Cardiac muscle cell (in vitro differentiated cells and primary cell): ENCODE data around the gene BMP2K. TPM values are rescaled to one million over a fixed set of nuclear protein-coding genes. Genes with fewer than 3 reads are reported as not detected.

Experiments used
- DNase-seq, 2 donors: peaks; one replicate each; pipeline versions ENCODE4 v3.0.0 to v3.0.0-alpha.2; 2010 to 2017; ENCODE audit warnings: low read depth in 1 of 2, low spot score in 1 of 2
- H3K27ac ChIP-seq: fragments of 200-600 bp; sonication (generic); 2 replicates; pipeline ENCODE4 v1.5.1; 2016
- H3K27me3 ChIP-seq: fragments of 200-600 bp; sonication (generic); 2 replicates; pipeline ENCODE4 v1.6.0; 2016; ENCODE audit warnings: control low read depth
- H3K36me3 ChIP-seq: fragments of 200-600 bp; sonication (generic); 2 replicates; pipeline ENCODE4 v1.5.1; 2016; ENCODE audit warnings: control low read depth
- H3K4me1 ChIP-seq: fragments of 200-600 bp; sonication (generic); 2 replicates; pipeline ENCODE4 v1.8.1; 2017; ENCODE audit warnings: low read depth, mild to moderate bottlenecking, mixed run types
- H3K4me3 ChIP-seq: fragments of 200-600 bp; sonication (generic); 2 replicates; pipeline ENCODE4 v1.5.1; 2016; ENCODE audit warnings: mild to moderate bottlenecking
- H3K9me3 ChIP-seq: fragments of 200-600 bp; sonication (generic); 2 replicates; pipeline ENCODE4 v1.5.1; 2017; ENCODE audit warnings: low read depth, mild to moderate bottlenecking, control low read depth
- CTCF ChIP-seq: IDR thresholded peaks from 2 replicates; pipeline ENCODE4 v1.5.1; 2012; ENCODE audit warnings: low read depth, mild to moderate bottlenecking, low read length
- polyA plus RNA-seq: library from polyadenylated mRNA; unstranded; fragments of >200 nt; fragmentation: Nextera tagmentation; extraction: Ambion mirVana; gene quantifications from 2 replicates; pipeline ENCODE4 v1.2.1, GENCODE V29; 2016
- total RNA-seq: library from RNA; depleted of rRNA; stranded (reverse); fragments of >200 nt; gene quantifications from 2 replicates; pipeline ENCODE4 v1.2.3, GENCODE V29; 2016

Gene BMP2K
- total and polyA plus RNA-seq, 2 experiments from 2014 or later, result 5.4 to 14.6 TPM

DNA sequence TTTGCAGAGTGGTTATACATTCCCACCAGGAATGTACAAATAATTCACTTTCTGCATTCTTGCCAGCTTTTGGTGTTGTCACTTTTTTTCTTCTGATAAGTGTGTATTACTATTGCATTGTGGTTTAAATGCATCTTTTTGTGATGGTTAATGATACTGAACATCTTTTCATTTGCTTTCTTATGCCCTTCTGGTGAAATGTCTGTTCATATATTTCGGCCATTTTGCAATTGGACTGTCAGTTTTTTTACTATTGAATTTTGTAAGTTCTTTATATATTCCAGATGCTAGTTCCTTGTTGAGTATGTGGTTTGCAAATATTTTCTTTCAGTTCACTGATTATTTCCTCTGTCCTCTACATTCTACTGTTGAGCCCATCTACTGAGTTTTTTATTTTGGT is 19.4 kb upstream of the BMP2K start:
- peak in 1 of 2 donors; percentile 54 for DNase-seq
- Histone ChIP-seq H3K4me1 (no peaks in the 10 kb centered on the region), H3K36me3 (no peaks in the 10 kb centered on the region), H3K27me3 (no peaks in the 10 kb centered on the region), H3K27ac (no peak overlapping the region), H3K4me3 (no peak overlapping the region), H3K9me3 (no peaks in the 10 kb centered on the region)
- TF ChIP-seq CTCF, result no peak

- TF ChIP-seq CTCF, result no peak
- Histone ChIP-seq H3K4me1 (no peaks in the 10 kb centered on the region), H3K9me3 (no peaks in the 10 kb centered on the region), H3K36me3 (no peaks in the 10 kb centered on the region), H3K27me3 (peaks cover 2% of the 10 kb centered on the region), H3K27ac (no peak overlapping the region), H3K4me3 (no peak overlapping the region)
- DNase-seq, result no peak
These were observed 18.6 kb upstream of the BMP2K start for GRCh38 chr4:78757574-78757973.

GRCh38 chr4:78758085-78758484 is 18.1 kb upstream of the BMP2K start:
- TF ChIP-seq CTCF, result no peak

GRCh38 chr4:78762529-78762928 is 13.6 kb upstream of the BMP2K start:
- Histone ChIP-seq H3K27me3 (peaks cover 3% of the 10 kb centered on the region), H3K27ac (no peak overlapping the region), H3K4me3 (no peak overlapping the region), H3K36me3 (no peaks in the 10 kb centered on the region), H3K9me3 (no peaks in the 10 kb centered on the region), H3K4me1 (peaks cover 16% of the 10 kb centered on the region)
- DNase-seq, result no peak
- TF ChIP-seq CTCF, result no peak

More at GRCh38 chr4:78758085-78758484, 18.1 kb upstream of the BMP2K start:
- Histone ChIP-seq H3K4me3 (no peak overlapping the region), H3K36me3 (no peaks in the 10 kb centered on the region), H3K27ac (no peak overlapping the region), H3K9me3 (no peaks in the 10 kb centered on the region), H3K4me1 (no peaks in the 10 kb centered on the region), H3K27me3 (peaks cover 3% of the 10 kb centered on the region)
- DNase-seq, result no peak

- no peaks in the 10 kb centered on the region for H3K9me3 ChIP-seq
- no peaks in the 10 kb centered on the region for H3K36me3 ChIP-seq
- peaks cover 16% of the 10 kb centered on the region for H3K4me1 ChIP-seq
- DNase-seq, result no peak
- TF ChIP-seq CTCF, result no peak
- peaks cover 3% of the 10 kb centered on the region for H3K27me3 ChIP-seq
- no peak overlapping the region for H3K27ac ChIP-seq
- no peak overlapping the region for H3K4me3 ChIP-seq
These were observed 12.9 kb upstream of the BMP2K start for GRCh38 chr4:78763251-78763650.
